PFSK-1 (cell line): ENCODE data around the gene SH3PXD2A.

Experiments used
- FOXP2 ChIP-seq: optimal IDR thresholded peaks from 2 replicates; pipeline ENCODE3; 2011; ENCODE audit warnings: borderline replicate concordance, control low read depth, inconsistent platforms; ENCODE audit not compliant: insufficient read depth; ENCODE audit errors: extremely low read length, extremely low read depth
- POLR2AphosphoS5 ChIP-seq: IDR thresholded peaks from 2 replicates; pipeline ENCODE4 v1.6.1; 2012; ENCODE audit warnings: low read depth, mild to moderate bottlenecking, control low read depth, low read length, moderate library complexity
- SIN3A ChIP-seq: IDR thresholded peaks from 2 replicates; pipeline ENCODE4 v1.6.1; 2012; ENCODE audit warnings: mild to moderate bottlenecking, low read length, moderate library complexity, borderline replicate concordance; ENCODE audit not compliant: insufficient read depth
- TAF1 ChIP-seq: IDR thresholded peaks from 2 replicates; pipeline ENCODE4 v1.6.1; 2012; ENCODE audit warnings: low read length, control low read depth, borderline replicate concordance; ENCODE audit not compliant: insufficient read depth
- TF ChIP-seq, protein P1 (sequence below), 2 experiments: IDR thresholded peaks; 2 replicates each; pipeline versions ENCODE4 v1.6.1 to v1.8.0; 2011 to 2012; ENCODE audit warnings: low read depth in 2 of 2, low read length in 2 of 2, control low read depth in 1 of 2, inconsistent platforms in 1 of 2, mild to moderate bottlenecking in 1 of 2, moderate library complexity in 1 of 2; ENCODE audit not compliant: insufficient read depth in 1 of 2

The SH3PXD2A gene

DNA sequence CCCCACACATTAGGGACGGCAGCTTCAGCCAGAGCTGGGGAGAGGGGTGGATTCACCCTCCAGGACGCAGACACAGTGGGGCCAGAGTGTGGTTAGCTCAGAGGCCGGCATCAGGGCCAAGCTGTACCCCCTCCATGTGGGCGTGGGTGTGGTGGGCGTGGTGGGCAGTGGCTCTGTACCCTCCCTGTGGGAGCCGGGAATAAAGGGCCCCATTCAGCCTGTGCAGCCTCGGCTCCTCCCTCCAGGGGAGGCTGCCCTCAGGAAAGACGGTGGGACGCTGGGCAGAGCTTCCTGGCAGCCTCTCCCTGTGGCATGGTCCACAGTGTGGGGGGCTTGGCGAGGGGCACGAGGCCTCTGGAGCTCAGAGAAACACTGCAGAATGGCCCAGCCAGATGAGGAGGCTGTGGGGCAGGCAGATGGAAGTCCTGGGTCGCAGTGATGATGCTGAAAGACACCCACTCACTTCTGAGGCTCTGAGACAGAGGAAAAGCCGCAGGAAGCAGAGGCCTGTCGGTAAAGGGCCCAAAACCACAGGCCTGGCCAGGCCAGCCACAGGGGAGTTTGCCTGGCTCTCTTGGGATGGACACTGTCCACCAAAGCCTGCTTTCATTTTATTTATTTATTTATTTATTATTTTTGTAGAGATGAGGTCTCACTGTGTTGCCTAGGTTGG, 108.0 kb downstream of the SH3PXD2A start:
- TF ChIP-seq TAF1: no peak
- no peak for TF ChIP-seq POLR2AphosphoS5
- TF ChIP-seq, protein P1, sequence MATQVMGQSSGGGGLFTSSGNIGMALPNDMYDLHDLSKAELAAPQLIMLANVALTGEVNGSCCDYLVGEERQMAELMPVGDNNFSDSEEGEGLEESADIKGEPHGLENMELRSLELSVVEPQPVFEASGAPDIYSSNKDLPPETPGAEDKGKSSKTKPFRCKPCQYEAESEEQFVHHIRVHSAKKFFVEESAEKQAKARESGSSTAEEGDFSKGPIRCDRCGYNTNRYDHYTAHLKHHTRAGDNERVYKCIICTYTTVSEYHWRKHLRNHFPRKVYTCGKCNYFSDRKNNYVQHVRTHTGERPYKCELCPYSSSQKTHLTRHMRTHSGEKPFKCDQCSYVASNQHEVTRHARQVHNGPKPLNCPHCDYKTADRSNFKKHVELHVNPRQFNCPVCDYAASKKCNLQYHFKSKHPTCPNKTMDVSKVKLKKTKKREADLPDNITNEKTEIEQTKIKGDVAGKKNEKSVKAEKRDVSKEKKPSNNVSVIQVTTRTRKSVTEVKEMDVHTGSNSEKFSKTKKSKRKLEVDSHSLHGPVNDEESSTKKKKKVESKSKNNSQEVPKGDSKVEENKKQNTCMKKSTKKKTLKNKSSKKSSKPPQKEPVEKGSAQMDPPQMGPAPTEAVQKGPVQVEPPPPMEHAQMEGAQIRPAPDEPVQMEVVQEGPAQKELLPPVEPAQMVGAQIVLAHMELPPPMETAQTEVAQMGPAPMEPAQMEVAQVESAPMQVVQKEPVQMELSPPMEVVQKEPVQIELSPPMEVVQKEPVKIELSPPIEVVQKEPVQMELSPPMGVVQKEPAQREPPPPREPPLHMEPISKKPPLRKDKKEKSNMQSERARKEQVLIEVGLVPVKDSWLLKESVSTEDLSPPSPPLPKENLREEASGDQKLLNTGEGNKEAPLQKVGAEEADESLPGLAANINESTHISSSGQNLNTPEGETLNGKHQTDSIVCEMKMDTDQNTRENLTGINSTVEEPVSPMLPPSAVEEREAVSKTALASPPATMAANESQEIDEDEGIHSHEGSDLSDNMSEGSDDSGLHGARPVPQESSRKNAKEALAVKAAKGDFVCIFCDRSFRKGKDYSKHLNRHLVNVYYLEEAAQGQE (IDR thresholded peaks at IDR 0.05; ENCODE audit: insufficient read depth in 1 of 2, low read depth in 2 of 2, low read length in 2 of 2): no peak
- no peak for TF ChIP-seq SIN3A
- TF ChIP-seq FOXP2: no peak

DNA sequence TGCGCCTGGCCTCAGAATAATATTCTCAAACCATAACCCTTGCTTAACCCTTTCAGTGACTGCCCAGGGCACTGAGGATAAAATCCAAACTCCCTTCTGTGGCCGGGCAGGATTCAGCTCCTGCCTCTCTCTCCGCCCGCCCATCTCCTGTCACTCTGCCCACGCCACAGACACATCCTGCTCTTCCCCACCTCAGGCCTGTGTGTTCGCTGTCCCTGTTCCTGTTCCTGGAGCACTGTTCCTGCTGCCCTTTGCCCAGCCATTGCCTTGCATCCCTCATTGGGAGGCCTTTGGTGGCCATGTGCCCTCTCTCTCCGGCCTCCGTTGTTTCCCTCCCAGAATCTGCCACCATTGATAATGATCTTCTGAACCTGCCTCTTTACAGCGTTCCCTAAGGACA, 108.8 kb downstream of the SH3PXD2A start:
- TF ChIP-seq, protein P1 (IDR thresholded peaks at IDR 0.05; ENCODE audit: insufficient read depth in 1 of 2, low read depth in 2 of 2, low read length in 2 of 2): no peak
- TF ChIP-seq TAF1 (no peak), FOXP2 (no peak)

DNA sequence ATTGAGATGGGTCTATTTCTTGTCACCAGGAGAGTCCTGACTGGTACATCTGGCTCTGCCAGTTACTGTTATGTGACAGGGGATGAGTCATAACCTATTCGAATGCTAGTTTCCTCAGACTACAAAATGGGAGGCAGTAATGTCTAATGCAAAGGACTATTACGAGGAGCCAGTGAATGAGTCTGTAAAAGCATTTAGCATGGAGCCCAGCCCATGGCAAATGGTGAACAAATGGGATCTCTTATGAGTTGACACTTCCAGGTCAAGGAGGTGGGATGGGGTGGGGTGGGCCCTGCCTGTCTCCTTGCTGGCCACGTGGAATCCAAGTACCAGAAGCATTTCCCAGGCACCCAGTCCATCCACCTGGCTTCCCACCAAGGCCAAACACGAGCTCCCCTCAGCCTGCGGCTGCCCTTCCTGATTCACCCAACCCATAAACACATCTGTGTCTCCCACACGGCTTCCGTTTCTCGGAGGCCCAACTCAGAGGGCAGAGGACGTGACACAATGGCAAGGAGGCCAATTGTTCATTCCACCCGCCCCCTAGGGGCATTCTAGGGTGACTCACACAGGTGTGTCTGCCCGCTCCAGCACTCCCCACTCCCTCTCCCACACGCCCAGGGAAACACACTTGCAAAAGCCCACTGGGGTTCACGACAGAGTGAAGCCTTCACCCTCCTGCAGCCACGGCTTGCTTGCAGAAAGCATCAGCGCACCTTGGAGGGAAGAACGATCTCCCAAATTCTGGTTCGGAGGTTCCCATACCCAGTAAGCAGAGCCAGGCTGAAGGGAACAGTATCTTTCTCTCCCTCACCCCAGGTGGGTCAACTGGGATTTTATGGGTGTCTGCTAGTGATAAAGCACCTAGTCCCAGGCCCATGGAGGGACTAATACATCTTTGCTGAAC, 109.8 kb downstream of the SH3PXD2A start:
- TF ChIP-seq TAF1: no peak

DNA sequence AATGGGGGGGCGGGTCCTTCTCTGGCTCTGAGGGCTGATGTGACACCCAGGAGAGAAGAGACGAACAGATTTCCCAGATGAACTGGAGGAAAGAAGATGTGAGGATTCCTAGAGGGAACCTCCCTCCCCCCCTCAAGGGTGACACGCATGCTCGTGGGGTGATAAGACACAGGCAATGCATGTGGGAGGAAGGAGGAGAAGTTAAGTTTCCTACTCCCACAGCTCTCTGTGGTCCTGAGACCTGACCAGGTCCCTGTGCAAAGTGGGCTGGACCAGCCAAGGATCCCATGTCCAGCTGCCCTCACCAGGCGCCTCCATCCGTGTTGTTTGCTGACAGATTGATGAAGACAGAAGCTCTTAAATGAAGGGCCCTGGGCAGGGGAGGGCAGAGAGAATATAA, 112.6 kb downstream of the SH3PXD2A start:
- TF ChIP-seq SIN3A (no peak), POLR2AphosphoS5 (no peak), TAF1 (no peak), FOXP2 (no peak)
- TF ChIP-seq, protein P1 (IDR thresholded peaks at IDR 0.05; ENCODE audit: insufficient read depth in 1 of 2, low read depth in 2 of 2, low read length in 2 of 2): no peak

DNA sequence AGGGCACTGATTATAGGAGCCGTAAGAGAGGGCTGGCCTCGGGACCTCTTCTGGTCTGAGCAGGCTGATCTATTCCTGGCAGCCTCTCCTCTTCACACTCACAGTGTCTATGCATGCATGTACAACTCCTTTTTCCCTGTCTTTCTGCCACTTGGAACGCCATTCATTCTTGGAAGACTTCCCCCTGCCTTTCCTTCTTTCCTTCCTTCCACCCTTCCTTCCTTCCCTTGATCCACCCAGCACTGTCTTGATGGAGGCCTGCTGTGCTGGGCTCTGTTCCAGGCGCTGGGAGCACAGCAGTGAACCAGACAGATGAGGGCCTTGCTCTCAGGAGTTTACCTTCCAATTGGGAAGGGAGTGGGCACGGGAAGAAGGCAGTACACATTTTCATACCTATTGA, 114.8 kb downstream of the SH3PXD2A start:
- no peak for TF ChIP-seq POLR2AphosphoS5
- TF ChIP-seq, protein P1 (IDR thresholded peaks at IDR 0.05; ENCODE audit: insufficient read depth in 1 of 2, low read depth in 2 of 2, low read length in 2 of 2): no peak
- no peak for TF ChIP-seq TAF1
- TF ChIP-seq FOXP2: no peak
- no peak for TF ChIP-seq SIN3A
